AG09309 (cell line): ENCODE results near the gene BEND5.

Source experiments
- DNase-seq: peaks from one replicate; pipeline ENCODE4 v3.0.0-alpha.2; 2010; ENCODE audit warnings: low read depth
- H3K4me3 ChIP-seq: 2 replicates; pipeline ENCODE4 v1.5.1; 2011; ENCODE audit warnings: mild to moderate bottlenecking, low read depth, low read length, moderate library complexity; ENCODE audit not compliant: control insufficient read depth
- CTCF ChIP-seq: IDR thresholded peaks from 2 replicates; pipeline ENCODE4 v1.5.1; 2011; ENCODE audit warnings: mild to moderate bottlenecking, low read depth, low read length, inconsistent platforms; ENCODE audit not compliant: insufficient read depth, control insufficient read depth; ENCODE audit errors: missing control alignments

Gene BEND5

GRCh38 chr1:48718705-48719104 lies 58.0 kb downstream of the BEND5 start:
- TF ChIP-seq CTCF: no peak
- no peak overlapping the region for H3K4me3 ChIP-seq
- DNase-seq: no peak

GRCh38 chr1:48718116-48718630 lies 58.5 kb downstream of the BEND5 start:
- DNase-seq: no peak
- H3K4me3 ChIP-seq: no peak overlapping the region
- no peak for TF ChIP-seq CTCF

- no peak for DNase-seq
- no peak overlapping the region for H3K4me3 ChIP-seq
- TF ChIP-seq CTCF: no peak
These were observed 59.6 kb downstream of the BEND5 start for GRCh38 chr1:48717082-48717481.

- TF ChIP-seq CTCF: no peak
- no peak for DNase-seq
- no peak overlapping the region for H3K4me3 ChIP-seq
These were observed 60.8 kb downstream of the BEND5 start for GRCh38 chr1:48715921-48716320.

- DNase-seq: no peak
- no peak for TF ChIP-seq CTCF
- H3K4me3 ChIP-seq: no peak overlapping the region
These were observed 65.8 kb downstream of the BEND5 start for GRCh38 chr1:48710915-48711314.

- H3K4me3 ChIP-seq: no peak overlapping the region
- TF ChIP-seq CTCF: no peak
- DNase-seq: no peak
These were observed 66.4 kb downstream of the BEND5 start for GRCh38 chr1:48710318-48710717.

GRCh38 chr1:48704736-48705135 lies 72.0 kb downstream of the BEND5 start:
- H3K4me3 ChIP-seq: no peak overlapping the region
- no peak for DNase-seq
- TF ChIP-seq CTCF: no peak
